ENCODE measurements around the gene IGSF3. TPM values are rescaled to one million over a fixed set of nuclear protein-coding genes. Genes with fewer than 3 reads are reported as not detected.

Gene IGSF3
- total RNA-seq, 1 donor: 13.8 TPM

DNA sequence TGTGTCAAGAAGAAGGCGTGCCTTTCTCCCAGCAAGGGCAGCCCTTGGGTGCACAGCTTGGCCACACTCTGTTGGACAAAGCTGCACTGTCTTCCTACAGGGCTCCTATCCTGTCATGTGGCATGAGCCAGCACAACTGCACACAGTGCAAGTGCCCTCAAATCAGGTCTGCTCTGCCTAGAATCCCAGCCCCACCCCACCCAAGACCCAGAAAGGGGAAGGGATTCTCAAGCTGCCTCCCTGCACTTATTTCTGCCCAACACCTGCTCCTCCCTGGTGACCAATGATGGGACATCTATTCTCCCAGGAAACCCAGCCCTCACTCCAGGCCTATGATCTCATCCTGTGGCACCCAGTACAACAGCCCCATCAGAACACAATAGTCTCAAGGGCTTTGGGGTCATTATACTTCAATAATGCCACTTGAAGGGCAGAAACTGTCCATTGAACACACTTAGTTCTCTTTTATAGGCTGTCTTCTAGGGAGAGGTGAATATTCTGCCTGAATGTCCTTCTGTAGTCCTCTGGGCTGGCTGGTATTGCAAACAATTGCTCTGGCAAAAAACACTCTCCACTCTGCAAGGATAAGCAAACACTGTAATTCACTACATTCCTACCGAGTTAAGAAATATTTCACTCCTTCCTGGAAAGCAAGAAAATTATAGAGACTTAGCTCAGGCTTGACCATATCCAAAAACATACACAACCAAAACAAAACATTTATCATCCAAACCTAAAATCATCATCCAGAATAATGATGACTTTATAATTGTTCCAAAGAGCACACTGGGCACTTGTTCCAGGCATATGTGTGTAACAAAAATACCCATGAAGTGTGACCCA, 43.1 kb upstream of the IGSF3 start:
- H3K4me3 ChIP-seq (ENCODE audit: low read depth, low read length): no peak overlapping the region
- no peak for DNase-seq (ENCODE audit: low read depth)
- TF ChIP-seq, protein P1, sequence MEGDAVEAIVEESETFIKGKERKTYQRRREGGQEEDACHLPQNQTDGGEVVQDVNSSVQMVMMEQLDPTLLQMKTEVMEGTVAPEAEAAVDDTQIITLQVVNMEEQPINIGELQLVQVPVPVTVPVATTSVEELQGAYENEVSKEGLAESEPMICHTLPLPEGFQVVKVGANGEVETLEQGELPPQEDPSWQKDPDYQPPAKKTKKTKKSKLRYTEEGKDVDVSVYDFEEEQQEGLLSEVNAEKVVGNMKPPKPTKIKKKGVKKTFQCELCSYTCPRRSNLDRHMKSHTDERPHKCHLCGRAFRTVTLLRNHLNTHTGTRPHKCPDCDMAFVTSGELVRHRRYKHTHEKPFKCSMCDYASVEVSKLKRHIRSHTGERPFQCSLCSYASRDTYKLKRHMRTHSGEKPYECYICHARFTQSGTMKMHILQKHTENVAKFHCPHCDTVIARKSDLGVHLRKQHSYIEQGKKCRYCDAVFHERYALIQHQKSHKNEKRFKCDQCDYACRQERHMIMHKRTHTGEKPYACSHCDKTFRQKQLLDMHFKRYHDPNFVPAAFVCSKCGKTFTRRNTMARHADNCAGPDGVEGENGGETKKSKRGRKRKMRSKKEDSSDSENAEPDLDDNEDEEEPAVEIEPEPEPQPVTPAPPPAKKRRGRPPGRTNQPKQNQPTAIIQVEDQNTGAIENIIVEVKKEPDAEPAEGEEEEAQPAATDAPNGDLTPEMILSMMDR (IDR thresholded peaks at IDR 0.05; ENCODE audit: insufficient read depth, low read depth, low read length): no peak

DNA sequence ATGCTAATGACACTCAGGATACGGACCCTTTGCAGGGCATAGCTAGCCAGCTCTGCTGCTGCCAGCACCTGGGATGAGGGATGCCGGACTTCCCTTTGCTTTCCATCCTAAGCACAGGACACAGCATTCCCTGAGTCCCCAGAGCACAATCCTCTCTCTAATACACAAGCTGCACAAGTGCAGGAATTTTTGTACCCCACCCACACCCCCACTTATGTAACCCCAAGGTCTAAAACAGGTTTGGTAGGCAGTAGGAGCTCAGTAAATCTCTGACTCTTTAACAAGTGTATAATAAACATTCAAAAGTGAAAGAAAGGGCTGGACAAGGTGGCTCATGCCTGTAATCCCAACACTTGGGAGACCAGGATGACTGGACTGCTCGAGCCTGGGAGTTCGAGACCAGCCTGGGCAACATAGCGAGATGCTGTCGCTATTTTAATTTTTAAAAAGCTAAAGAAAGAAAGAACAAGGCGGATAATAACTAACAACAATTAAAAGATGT, 42.2 kb upstream of the IGSF3 start:
- TF ChIP-seq, protein P1 (IDR thresholded peaks at IDR 0.05; ENCODE audit: insufficient read depth, low read depth, low read length): no peak
- H3K4me3 ChIP-seq (ENCODE audit: low read depth, low read length): no peak overlapping the region
- DNase-seq (ENCODE audit: low read depth): no peak

DNA sequence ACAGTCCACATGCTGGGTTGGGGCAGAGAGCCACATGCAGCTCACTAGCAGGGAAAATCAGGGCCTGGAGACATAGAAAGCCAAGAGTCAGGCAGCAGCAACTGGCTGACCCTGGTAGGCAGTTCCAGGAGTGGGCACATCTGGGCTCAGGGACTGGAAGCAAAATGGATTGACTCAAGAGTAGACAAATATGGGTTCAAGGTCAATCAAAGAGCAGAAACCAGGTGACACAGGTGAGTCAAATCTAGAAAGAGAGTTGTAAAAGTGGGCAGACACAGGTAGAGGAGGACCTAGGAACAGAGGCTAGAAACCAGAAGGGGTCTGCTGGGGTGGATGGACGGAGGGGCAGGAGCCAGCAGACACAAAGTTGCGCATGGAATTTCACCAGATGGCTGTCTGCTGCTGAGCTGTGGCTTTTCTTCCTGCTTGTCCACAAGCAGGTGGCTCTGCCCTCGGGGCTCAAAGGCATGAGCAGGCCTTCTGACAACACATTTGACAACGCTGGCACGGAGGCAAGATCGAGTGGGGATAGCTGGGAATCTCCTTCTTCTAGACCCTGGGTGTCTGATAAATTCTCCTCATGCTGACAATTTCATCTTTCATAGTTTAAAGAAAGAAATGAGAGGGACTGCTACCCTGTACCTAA, 40.8 kb upstream of the IGSF3 start:
- TF ChIP-seq, protein P1 (IDR thresholded peaks at IDR 0.05; ENCODE audit: insufficient read depth, low read depth, low read length): no peak
- H3K4me3 ChIP-seq (ENCODE audit: low read depth, low read length): no peak overlapping the region
- DNase-seq (ENCODE audit: low read depth): no peak

DNA sequence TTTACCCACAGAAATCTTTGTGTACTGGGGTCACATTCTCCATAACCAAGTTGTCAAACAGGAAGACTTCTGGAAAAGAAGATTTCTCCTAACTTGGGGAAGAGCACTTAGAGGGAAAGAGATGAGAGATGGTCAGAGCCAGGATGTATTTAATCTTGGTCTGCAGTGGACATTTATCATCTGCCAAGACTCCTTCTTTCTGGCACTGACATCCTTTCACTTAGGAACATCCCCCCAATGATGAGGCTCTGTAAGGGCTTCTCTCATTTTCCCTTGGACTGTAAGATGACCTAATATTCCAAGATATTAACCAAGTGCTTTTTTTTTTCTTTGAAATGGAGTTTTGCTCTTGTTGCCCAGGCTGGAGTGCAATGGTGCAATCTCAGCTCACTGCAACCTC, 39.3 kb upstream of the IGSF3 start:
- H3K4me3 ChIP-seq (ENCODE audit: low read depth, low read length): no peak overlapping the region
- TF ChIP-seq, protein P1 (IDR thresholded peaks at IDR 0.05; ENCODE audit: insufficient read depth, low read depth, low read length): no peak
- no peak for DNase-seq (ENCODE audit: low read depth)

DNA sequence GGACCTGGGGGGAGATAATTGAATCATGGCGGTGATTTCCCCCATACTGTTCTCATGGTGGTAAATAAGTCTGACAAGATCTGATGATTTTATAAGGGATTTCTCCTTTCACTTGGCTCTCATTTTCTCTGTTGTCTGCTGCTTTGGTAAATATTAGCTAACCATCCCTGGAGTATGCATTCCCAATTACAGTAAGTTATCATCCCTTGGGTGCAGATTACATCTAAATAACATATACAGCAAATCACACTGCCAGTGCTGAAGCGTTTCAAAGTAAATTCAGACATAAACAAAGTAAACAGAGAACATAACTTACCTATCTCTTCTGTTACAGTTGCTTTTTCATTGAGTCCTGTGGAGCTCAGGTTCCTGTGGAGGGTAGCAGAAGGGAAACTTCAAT, 38.6 kb upstream of the IGSF3 start:
- DNase-seq (ENCODE audit: low read depth): no peak
- TF ChIP-seq, protein P1 (IDR thresholded peaks at IDR 0.05; ENCODE audit: insufficient read depth, low read depth, low read length): no peak
- H3K4me3 ChIP-seq (ENCODE audit: low read depth, low read length): no peak overlapping the region

DNA sequence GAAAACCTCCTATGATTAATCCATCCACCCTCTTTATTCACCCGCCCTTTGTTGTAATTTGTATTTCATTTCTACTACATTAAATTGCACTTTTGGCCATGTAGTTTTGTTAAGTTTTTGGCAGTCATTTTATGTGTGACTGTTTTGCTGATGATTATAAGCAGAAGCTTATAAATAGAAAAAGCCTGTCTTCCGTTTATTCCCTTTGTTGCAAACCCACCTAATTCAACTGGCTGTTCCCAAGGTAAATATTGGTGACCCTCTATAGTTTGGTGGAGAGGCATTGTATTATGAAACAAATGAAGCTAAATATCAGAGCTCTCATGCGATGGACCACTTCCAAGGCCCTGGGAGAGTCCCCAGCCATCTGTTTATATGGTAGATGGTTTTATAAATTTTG, 36.7 kb upstream of the IGSF3 start:
- TF ChIP-seq, protein P1 (IDR thresholded peaks at IDR 0.05; ENCODE audit: insufficient read depth, low read depth, low read length): no peak
- no peak overlapping the region for H3K4me3 ChIP-seq (ENCODE audit: low read depth, low read length)
- no peak for DNase-seq (ENCODE audit: low read depth)

Measured in fibroblast of villous mesenchyme (primary cell).